IMR-90 (cell line): ENCODE results near the gene ATP13A2.

Source experiments
- BHLHE40 ChIP-seq: fragments of 150-350 bp; IDR thresholded peaks from 2 replicates; pipeline ENCODE4 v1.6.1; 2016; ENCODE audit warnings: mild to moderate bottlenecking, low read depth, low read length
- CTCF ChIP-seq: conservative IDR thresholded peaks from 2 replicates; pipeline ENCODE4 v1.5.1; 2012; ENCODE audit warnings: mild to moderate bottlenecking, low read depth, low read length, improper control_type of control experiment
- ELK1 ChIP-seq: fragments of 150-350 bp; IDR thresholded peaks from 2 replicates; pipeline ENCODE4 v1.6.1; 2016; ENCODE audit warnings: low read depth, mild to moderate bottlenecking, low read length, moderate library complexity, borderline replicate concordance
- FOS ChIP-seq: fragments of 150-350 bp; IDR thresholded peaks from 2 replicates; pipeline ENCODE4 v1.6.1; 2016; ENCODE audit warnings: low read depth, low read length
- MAZ ChIP-seq: IDR thresholded peaks from 2 replicates; pipeline ENCODE4 v1.6.1; 2012; ENCODE audit warnings: low read depth, mild to moderate bottlenecking, low read length, improper control_type of control experiment, moderate library complexity, borderline replicate concordance
- MXI1 ChIP-seq: IDR thresholded peaks from 2 replicates; pipeline ENCODE4 v1.6.1; 2012; ENCODE audit warnings: low read depth, mild to moderate bottlenecking, low read length, moderate library complexity, borderline replicate concordance
- POLR2A ChIP-seq: IDR thresholded peaks from 2 replicates; pipeline ENCODE4 v1.6.1; 2012; ENCODE audit warnings: mild to moderate bottlenecking, low read depth, low read length
- RAD21 ChIP-seq: IDR thresholded peaks from 2 replicates; pipeline ENCODE4 v1.6.1; 2012; ENCODE audit warnings: low read length, improper control_type of control experiment
- RCOR1 ChIP-seq: IDR thresholded peaks from 2 replicates; pipeline ENCODE4 v1.6.1; 2012; ENCODE audit warnings: mild to moderate bottlenecking, low read length, improper control_type of control experiment; ENCODE audit not compliant: insufficient replicate concordance
- SMC3 ChIP-seq: fragments of 150-350 bp; IDR thresholded peaks from 2 replicates; pipeline ENCODE4 v1.6.1; 2016; ENCODE audit warnings: low read depth, mild to moderate bottlenecking, antibody characterized with exemption, low read length, moderate library complexity

GRCh38 chr1:16956775-16957174 lies 55.0 kb downstream of the ATP13A2 start:
- TF ChIP-seq CTCF (no peak), POLR2A (no peak), SMC3 (no peak), MAZ (no peak), RAD21 (no peak), BHLHE40 (no peak), MXI1 (no peak), RCOR1 (no peak), ELK1 (no peak), FOS (no peak)
